ENCODE measurements around the gene CAP2.

DNA sequence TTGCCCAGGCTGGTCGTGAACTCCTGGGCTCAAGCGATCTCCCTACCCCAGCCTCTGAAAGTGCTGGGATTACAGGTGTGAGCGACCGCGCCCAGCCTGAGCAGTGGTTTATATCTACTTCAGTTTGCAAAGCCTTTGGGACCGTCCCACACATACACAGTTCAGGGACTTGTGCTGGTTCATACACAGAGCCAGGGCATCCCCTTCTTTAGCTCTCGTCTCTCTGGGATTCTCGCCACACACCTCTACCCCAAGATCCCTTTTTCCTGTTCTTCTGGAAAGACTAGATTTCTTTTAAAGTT, 12.5 kb downstream of the CAP2 start:
- TF ChIP-seq, protein P1, sequence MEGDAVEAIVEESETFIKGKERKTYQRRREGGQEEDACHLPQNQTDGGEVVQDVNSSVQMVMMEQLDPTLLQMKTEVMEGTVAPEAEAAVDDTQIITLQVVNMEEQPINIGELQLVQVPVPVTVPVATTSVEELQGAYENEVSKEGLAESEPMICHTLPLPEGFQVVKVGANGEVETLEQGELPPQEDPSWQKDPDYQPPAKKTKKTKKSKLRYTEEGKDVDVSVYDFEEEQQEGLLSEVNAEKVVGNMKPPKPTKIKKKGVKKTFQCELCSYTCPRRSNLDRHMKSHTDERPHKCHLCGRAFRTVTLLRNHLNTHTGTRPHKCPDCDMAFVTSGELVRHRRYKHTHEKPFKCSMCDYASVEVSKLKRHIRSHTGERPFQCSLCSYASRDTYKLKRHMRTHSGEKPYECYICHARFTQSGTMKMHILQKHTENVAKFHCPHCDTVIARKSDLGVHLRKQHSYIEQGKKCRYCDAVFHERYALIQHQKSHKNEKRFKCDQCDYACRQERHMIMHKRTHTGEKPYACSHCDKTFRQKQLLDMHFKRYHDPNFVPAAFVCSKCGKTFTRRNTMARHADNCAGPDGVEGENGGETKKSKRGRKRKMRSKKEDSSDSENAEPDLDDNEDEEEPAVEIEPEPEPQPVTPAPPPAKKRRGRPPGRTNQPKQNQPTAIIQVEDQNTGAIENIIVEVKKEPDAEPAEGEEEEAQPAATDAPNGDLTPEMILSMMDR (IDR thresholded peaks at IDR 0.05) = no peak
- no peak for TF ChIP-seq EP300 (IDR thresholded peaks at IDR 0.05)

All from suprapubic skin (tissue), 3 donors.